Stimulated activated CD4-positive, alpha-beta T cell treated with anti-CD3 and anti-CD28 coated beads, Interleukin-1b, Interleukin-23, amount 100 ng/mL, for 4 hours (primary cell): ENCODE data around the gene TEKT4.
"Not testable (repeated sequence)": the region's sequence is repeated elsewhere in the genome, so short reads cannot be mapped to it uniquely, and the experiment has no call there.

Experiments used
- DNase-seq, 2 donors: peaks; one replicate each; pipeline ENCODE4 v3.0.0-alpha.2; 2020; ENCODE audit warnings: low read depth in 2 of 2

Gene TEKT4

GRCh38 chr2:94871226-94872087 lies at the start of gene TEKT4:
Gene TEKT4, plus strand, starts transcription at chr2:94871430. Its CDS starts 150 bp downstream, at chr2:94871580.
- no peak for DNase-seq

- DNase-seq, result not testable (repeated sequence)
Observed at GRCh38 chr2:94839224-94839623, 32.0 kb upstream of the TEKT4 start.

- not testable (repeated sequence) for DNase-seq
Observed at GRCh38 chr2:94856856-94857255, 14.4 kb upstream of the TEKT4 start.

- DNase-seq, result not testable (repeated sequence)
Observed at GRCh38 chr2:94857367-94858162, 13.7 kb upstream of the TEKT4 start.

- DNase-seq, result not testable (repeated sequence)
Observed at GRCh38 chr2:94858163-94858888, 12.9 kb upstream of the TEKT4 start.

- no peak for DNase-seq
Observed at GRCh38 chr2:94861308-94862152, 9.7 kb upstream of the TEKT4 start.

- not testable (repeated sequence) for DNase-seq
Observed at GRCh38 chr2:94862903-94863302, 8.3 kb upstream of the TEKT4 start.

- no peak for DNase-seq
Observed at GRCh38 chr2:94869131-94869530, 2.1 kb upstream of the TEKT4 start.

GRCh38 chr2:94869552-94870439 lies 1.4 kb upstream of the TEKT4 start:
- DNase-seq, result no peak

GRCh38 chr2:94870440-94871225 lies 597 bp upstream of the TEKT4 start:
- no peak for DNase-seq

GRCh38 chr2:94872088-94872618 lies 923 bp downstream of the TEKT4 start:
- no peak for DNase-seq

- DNase-seq, result no peak
Observed at GRCh38 chr2:94872676-94873361, 1.6 kb downstream of the TEKT4 start.

GRCh38 chr2:94873362-94874276 lies 2.4 kb downstream of the TEKT4 start:
- no peak for DNase-seq

GRCh38 chr2:94874277-94874997 lies 3.2 kb downstream of the TEKT4 start:
- peak; percentile 30 to 54 for DNase-seq

GRCh38 chr2:94875064-94875819 lies 4.0 kb downstream of the TEKT4 start:
- no peak for DNase-seq
